ENCODE results near the gene MRPS25.
"Not testable (repeated sequence)": the region's sequence is repeated elsewhere in the genome, so short reads cannot be mapped to it uniquely, and the experiment has no call there.

MRPS25 gene

DNA sequence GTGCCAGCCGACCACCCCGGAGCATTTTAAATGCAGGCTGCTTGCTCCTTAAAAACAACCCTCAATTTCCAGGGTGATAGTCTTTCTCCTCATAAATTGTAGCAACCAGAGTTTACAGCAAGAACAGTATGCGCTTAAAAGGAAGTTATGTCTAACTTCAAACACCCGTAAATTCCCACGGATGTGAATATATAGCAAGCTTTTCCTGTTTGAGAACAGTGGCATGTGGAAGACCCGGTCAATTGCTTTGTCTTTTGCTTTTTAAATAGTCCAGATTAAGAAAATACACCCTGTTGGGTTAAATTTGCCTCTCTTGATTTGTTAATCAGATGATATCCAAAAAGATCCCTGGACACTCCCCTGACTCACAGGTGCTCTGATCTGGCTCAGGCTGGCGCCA is 20.8 kb downstream of the MRPS25 start:
- DNase-seq (ENCODE audit: low read depth in 2 of 3, low spot score in 2 of 3), result no peak

DNA sequence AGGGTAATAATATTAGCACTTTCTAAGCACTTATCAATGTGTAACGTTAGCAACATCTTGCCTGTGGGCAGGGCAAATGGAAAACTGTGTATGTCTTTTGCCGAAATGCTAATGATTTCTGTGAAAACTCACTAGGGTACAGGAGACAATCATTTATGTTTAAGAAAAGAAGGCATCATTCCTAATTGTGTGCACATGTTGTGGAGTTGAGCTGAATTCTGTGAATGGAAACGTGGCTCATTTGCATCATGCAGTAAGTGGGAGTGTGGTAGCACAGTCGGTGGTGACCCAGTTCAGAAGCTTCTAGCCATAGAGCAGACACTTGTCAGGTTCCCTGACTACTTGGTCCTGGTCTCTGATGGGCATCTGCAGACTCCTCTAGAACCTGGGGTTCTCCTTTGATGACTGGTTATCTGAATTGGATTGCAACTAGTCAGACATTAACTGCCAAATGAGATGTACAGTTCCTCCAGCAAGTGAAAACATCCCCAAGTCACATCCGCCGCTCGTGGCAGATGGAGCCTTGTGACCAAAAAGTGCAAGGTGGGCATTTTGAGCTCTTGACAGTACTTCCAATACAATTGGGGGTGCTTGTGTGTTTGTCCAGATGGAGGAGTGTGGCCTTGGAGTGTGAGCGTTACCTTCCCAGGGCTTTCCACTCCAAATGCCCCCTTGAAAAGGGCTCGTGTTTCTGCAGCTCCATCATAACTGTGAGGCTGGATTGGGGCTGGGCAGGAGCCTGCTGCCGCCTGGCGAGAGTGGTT is 21.5 kb downstream of the MRPS25 start:
- no peak for DNase-seq (ENCODE audit: low read depth in 2 of 3, low spot score in 2 of 3)

DNA sequence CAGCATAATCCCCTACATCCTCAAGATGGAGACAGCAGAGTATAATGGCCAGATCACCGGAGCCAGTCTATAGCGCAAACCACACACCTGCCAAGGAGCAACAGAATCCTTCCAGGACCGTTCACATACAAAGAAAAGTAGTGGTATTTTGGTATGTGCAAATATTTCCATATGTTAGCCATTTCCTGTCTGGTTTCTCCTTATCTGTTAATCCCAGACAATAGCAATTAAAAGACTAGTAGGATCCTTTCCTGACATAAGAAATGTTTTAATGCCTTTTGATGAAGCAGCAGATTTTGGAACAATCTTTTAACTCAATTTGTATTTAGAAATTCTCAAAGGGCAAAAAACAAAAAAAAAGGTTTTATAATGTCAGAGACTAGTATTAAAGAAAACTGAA is 22.2 kb downstream of the MRPS25 start:
- DNase-seq (ENCODE audit: low read depth in 2 of 3, low spot score in 2 of 3), result no peak

DNA sequence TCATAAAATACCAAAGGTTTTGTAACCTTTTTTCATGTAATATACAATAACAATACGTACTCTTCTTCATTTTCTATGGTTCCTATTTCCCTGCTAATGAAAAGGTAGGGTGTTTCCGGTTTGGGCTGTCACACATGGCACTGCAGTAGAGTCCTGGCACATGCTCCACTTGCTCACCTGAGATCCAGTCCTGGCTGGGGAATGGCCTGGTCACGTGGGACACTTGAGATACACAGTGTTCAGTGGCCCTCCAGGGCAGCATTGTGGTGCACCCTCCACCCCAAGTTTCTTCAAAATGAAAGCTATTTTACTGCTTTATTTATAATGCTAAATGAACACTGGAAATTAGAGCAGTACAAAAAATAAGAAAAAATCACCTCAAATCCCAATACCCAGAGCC is 23.2 kb downstream of the MRPS25 start:
- no peak for DNase-seq (ENCODE audit: low read depth in 2 of 3, low spot score in 2 of 3)

DNA sequence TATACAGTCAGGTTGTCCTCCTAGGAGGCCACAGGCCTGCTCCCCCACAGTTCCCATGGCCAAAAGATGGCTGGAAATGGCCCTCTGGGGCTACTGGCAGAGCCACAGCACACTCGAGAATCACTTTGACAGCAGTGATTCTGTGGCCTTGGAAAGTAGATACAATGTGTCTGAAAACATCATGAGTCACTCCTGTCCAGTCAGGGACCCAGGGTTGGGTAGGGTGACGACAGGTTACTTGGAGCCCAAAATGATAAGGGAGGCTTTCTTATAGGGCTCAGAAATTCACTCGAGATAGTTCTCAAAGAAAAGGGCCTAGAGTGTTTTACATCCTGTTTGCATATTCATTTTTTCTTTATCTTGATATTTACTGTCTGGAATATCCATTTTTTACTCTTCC is 24.3 kb downstream of the MRPS25 start:
- no peak for DNase-seq (ENCODE audit: low read depth in 2 of 3, low spot score in 2 of 3)

DNA sequence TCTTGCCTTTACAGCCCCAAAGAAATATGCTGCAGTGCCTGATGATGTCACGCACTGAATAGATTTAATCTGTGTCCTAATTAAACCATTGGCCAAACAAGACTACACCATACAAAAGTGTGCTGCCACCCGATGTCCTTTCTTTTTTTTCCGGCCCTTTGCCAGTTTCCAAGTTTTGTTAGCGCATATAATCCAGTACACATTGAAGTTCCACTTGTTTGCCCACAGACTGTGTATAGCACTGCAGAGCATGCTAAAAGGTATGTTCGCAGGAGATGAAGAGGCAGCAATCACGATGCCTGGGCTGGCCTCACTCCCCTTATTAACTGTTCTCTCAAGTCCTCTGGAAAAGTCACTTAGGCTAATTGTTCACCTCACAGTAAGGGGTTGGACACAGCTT is 26.8 kb downstream of the MRPS25 start:
- no peak for DNase-seq (ENCODE audit: low read depth in 2 of 3, low spot score in 2 of 3)

DNA sequence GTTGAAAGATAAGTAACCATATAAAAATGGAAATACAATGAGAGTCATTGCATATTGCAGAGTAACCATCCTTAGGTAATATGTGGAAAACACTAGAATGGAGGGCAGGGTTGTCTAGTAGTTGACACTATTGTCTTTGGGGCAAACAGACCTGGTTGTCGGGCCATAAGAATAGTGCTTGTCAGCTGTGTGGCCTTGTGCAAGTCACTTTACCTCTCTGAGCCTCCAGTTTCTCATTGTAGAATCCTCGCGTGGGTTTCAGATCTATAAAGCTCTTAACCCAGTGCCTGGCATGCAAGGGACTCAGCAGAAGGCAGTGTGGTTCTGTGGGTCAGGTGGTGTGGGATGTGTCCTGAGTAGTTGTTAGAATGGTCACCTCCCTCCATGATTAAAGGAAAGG is 32.0 kb downstream of the MRPS25 start:
- DNase-seq (ENCODE audit: low read depth in 2 of 3, low spot score in 2 of 3), result no peak

DNA sequence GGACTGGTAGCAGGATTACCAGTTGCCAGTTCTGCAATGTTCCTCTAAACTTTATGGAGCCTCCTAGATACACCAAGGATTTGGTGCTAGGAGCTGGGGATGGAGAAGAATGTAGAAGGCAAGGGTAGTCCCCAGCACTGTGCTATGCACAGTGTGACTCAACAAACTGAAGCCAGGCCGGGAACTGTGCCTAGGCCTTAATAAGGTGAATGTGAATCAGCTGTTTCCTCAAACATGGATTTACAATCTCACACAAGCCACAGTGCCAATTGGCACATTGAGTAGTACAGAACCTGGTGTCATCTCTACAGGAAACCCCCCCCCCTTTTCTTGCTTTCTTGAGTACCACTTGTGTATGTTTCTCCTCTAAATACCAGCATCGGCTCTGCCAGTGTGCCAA is 32.5 kb downstream of the MRPS25 start:
- no peak for DNase-seq (ENCODE audit: low read depth in 2 of 3, low spot score in 2 of 3)

DNA sequence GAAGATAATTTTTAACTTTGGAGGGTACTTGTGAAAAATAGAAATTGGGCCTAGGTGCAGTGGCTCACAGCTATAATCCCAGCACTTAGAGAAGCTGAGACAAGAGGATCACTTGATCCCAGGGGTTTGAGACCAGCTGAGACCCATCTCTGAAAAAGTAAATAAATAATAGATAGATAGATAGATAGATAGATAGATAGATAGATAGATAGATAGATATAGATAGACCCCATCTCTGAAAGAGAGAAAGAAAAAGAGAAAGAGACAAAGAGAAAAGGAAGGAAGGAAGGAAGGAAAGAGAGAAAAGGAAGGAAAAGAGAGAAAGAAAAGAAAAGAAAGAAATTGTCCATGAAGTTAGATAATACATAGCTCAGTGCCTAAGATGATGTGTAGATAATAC is 35.5 kb downstream of the MRPS25 start:
- DNase-seq (ENCODE audit: low read depth in 2 of 3, low spot score in 2 of 3), result no peak

DNA sequence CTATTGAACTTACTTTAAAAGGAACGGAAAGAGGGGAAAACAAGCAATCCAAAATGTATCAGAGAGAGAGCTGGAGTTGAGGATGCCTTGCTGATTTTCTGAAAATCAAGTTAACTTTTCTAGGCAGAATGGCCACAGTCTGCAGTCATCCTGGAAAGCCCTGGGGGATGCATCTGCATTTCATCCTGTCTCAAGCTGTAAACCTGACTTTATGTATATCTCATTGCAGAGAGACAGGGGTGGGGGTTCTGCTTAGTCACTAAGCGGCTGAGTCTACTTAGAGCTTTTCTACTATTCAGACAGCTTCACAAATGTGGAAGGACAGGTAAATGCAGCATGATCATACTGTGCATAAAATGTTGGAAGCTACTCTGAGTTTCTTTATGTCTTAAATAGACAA is 41.4 kb downstream of the MRPS25 start:
- no peak for DNase-seq (ENCODE audit: low read depth in 2 of 3, low spot score in 2 of 3)

DNA sequence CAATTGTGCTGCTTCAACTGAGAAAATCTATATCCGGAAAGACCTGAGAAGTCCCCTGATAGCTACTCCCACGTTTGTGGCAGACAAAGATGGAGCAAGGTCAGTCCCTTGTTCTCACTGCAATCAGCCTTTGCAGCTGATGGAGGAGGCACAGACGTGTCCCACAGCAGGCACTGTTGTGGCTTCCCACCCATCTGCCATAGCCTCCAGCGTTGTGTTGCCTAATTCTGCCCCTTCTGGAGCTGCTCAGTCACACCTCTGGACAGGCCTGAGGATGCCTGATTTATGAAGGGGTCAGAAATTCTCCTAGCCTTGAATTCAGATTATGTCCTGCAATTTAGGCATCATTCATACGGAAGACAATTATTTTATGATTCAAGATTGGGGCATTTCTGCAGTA is 41.9 kb downstream of the MRPS25 start:
- DNase-seq (ENCODE audit: low read depth in 2 of 3, low spot score in 2 of 3), result no peak

DNA sequence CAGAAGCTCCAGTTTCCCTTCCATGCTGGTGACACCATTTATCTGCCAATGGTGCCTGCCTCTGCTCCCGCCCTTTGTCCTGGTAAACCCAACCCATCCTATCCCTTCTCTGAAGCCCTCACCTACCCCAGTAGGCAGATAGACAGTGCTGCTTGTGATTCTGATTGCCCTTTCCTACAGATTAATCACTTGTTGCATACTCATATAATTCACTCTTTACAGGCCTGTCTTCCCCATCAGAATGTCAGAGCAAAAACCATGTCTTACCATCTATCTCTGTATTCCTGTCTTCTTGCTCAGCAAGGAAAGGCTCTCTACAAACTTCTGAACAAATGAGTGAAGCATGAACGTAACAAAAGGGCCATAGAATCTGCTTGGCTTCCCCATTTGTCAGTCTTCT is 47.9 kb downstream of the MRPS25 start:
- no peak for DNase-seq (ENCODE audit: low read depth in 2 of 3, low spot score in 2 of 3)

DNA sequence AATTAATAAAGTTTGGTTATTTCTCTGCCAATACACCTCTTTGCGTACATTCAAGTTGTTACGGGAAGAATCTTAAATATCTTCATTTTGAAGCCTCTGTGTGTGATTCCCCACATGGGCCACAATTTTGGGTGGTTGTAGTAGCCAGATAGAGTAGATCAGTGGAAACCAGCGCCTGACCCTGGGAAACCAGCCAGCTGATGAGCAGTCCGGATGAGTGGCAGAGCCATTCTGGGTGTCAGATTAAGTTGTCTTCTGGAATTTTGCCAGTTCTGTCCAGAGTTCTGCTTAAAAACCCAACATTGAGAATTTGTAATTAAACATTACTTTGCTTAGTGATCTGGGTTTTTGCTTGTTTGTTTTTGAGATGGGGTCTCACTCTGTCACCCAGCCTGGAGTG is 49.7 kb downstream of the MRPS25 start:
- DNase-seq (ENCODE audit: low read depth in 2 of 3, low spot score in 2 of 3), result no peak

DNA sequence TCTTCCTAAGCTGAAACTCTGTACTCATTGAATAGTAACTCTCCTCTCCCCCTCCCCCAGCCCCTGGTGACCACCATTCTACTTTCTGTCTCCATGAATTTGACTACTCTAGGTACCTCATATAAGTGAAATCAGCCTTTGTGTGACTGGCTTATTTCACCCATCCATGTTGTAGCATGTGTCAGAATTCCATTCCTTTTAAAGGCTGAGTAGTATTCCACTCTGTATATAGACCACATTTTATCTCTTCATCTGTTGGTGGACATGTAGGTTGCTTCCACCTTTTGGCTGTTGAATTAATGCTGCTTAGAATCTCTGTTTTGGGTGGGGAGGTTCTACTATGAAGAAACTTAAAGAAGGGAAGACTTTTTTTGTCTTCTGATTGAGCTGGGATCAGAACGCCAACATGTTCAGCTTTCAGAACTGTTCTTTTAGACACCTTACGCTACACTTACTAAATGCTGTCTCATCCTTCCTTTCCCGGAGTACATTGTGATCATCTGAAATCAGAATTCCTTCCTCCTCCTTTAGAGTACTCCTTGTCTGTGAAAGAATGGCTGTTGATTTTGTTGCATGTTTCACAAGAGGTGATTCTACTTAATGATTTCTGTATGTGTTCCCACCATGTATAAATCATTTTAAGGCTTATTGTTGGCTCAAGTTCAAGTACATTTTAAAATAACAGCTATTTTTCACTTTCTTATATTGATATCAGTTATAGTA is 50.3 kb downstream of the MRPS25 start:
- no peak for DNase-seq (ENCODE audit: low read depth in 2 of 3, low spot score in 2 of 3)

DNA sequence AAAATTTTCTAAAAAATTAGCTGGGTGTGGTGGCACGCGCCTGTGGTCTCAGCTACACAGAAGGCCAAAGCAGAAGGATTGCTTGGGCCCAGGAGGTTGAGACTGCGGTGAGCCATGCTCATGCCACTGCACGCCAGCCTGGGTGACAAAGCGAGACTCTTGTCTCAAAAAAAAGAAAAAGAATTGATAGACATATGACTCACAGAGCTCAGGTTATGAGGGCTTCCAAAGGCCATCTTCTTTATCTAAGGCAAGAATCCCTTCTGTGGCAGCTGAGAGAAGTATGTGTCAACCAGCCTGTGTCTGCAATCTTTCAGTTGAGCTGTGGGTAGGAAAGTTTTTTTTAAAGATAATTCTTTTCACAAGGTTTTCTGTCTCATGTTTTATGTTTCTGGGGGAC is 53.9 kb downstream of the MRPS25 start:
- DNase-seq (ENCODE audit: low read depth in 2 of 3, low spot score in 2 of 3), result no peak

DNA sequence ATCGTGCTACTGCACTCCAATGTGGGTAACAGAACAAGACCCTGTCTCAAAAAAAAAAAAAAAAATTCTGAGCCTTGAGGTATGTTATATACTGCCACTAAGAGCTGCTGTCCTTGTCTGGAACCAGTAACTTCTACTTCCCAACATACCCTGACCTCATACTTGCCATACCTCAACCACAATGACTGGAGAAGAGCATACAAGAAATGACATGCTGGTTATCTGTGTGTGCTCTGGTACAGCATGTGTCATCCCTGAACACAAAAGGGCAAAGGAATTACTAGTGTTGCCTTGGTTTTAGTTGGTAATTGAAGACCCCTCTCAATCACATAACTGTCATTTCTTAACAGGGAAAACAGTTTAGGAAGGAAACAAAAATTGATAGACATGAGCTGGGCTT is 54.5 kb downstream of the MRPS25 start:
- DNase-seq (ENCODE audit: low read depth in 2 of 3, low spot score in 2 of 3), result no peak

DNA sequence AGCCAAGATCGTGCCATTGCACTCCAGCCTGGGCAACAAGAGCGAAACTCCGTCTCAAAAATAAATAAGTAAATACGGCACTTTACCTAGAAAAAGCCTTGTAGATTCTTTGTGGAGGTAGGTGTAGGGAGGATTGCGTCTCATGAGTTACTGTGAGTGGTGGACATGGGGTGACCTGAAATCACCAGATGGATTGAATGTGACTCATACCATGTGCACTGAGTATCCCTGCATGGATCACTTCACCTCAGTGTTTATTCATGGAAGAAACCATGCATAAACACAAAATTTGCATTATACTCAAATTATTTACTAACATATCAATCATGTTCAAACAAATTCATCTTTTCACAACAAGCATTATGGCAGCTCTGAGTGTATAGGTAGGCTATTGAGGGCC is 55.9 kb downstream of the MRPS25 start:
- DNase-seq (ENCODE audit: low read depth in 2 of 3, low spot score in 2 of 3), result no peak

DNA sequence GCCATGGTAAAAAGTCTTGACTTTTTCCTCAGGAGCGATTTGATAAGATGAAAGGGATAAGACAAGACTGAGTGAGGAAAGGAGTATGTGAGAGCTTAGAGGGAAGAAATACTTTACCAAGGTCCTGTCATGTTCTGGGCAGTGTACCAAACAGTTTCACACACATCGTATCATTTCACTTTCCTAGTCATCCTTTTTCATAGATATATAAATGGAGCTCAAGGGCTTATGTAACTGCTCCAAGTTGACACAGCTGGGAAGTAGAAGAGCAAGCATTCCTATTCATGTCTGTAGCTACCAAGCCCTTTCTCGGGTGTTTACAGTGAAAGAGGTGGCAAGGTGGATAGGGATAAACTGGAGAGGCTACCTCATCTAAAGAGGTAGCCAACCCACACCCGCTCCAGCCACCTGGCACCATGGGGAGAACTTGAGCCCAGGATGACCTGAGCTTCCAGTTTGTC is 57.4 kb downstream of the MRPS25 start:
- no peak for DNase-seq (ENCODE audit: low read depth in 2 of 3, low spot score in 2 of 3)

DNA sequence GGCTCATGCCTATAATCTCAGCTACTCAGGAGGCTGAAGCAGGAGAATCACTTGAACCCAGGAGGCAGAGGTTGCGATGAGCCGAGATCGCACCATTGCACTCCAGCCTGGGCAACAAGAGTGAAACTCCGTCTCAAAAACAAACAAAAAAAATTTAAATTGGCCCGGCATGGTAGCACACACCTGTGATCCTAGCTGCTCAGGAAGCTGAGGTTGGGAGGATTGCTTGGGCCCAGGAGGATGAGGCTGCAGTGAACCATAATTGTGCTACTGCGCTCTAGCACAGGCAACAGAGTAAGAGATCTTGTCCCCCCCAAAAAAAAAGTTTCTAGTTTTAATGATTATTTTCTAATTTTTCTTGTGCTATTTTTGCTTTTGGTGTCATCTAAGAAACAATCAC is 65.9 kb downstream of the MRPS25 start:
- DNase-seq (ENCODE audit: low read depth in 2 of 3, low spot score in 2 of 3), result not testable (repeated sequence)
